CD14-positive monocyte (primary cell): ENCODE data around the gene SEPTIN5. TPM values are rescaled to one million over a fixed set of nuclear protein-coding genes. Genes with fewer than 3 reads are reported as not detected.

Experiments used
- DNase-seq, 3 donors: peaks; one replicate each; pipeline ENCODE4 v3.0.0-alpha.2; 2011 to 2022
- H2AFZ ChIP-seq: 2 replicates; pipeline ENCODE4 v1.6.0; 2012; ENCODE audit warnings: mild to moderate bottlenecking, low read depth, low read length, inconsistent platforms; ENCODE audit not compliant: insufficient read depth, poor library complexity, severe bottlenecking
- H3K27ac ChIP-seq, 2 donors: 1 replicate in 1 of 2; 2 replicates in 1 of 2; pipeline ENCODE4 v1.5.1; 2012 to 2013; ENCODE audit warnings: low read length in 2 of 2, control low read depth in 1 of 2, inconsistent platforms in 1 of 2, low read depth in 1 of 2, mild to moderate bottlenecking in 1 of 2
- H3K27me3 ChIP-seq, 2 donors: one replicate each; pipeline versions ENCODE4 v1.6.0 to v1.6.1; 2011 to 2013; ENCODE audit warnings: low read length in 2 of 2; ENCODE audit not compliant: control insufficient read depth in 2 of 2, insufficient read depth in 2 of 2
- H3K36me3 ChIP-seq, 2 donors: replicated peaks in 1 of 2; 1 replicate in 1 of 2; 2 replicates in 1 of 2; pipeline versions ENCODE4 v1.5.1 to v1.6.1; 2012 to 2013; ENCODE audit warnings: low read length in 2 of 2, control low read depth in 1 of 2, inconsistent platforms in 1 of 2, mild to moderate bottlenecking in 1 of 2; ENCODE audit not compliant: insufficient read depth in 2 of 2, control insufficient read depth in 1 of 2
- H3K4me1 ChIP-seq, 2 donors: 1 replicate in 1 of 2; 2 replicates in 1 of 2; pipeline versions ENCODE4 v1.5.1 to v1.6.1; 2012 to 2013; ENCODE audit warnings: low read length in 2 of 2, control low read depth in 1 of 2, inconsistent platforms in 1 of 2, mild to moderate bottlenecking in 1 of 2, moderate library complexity in 1 of 2; ENCODE audit not compliant: insufficient read depth in 2 of 2, control insufficient read depth in 1 of 2
- H3K4me2 ChIP-seq: replicated peaks from 2 replicates; pipeline ENCODE3; 2012; ENCODE audit warnings: low read length, moderate library complexity, mild to moderate bottlenecking; ENCODE audit not compliant: poor library complexity, severe bottlenecking; ENCODE audit errors: extremely low read depth
- H3K4me3 ChIP-seq, 3 experiments: fragments of 200-600 bp in 1 of 3; sonication (generic) in 1 of 3; replicated peaks in 1 of 3; 1 replicate in 2 of 3; 2 replicates in 1 of 3; pipeline ENCODE4 v1.5.1; 2011 to 2013; ENCODE audit warnings: low read length in 3 of 3, mild to moderate bottlenecking in 3 of 3, control low read depth in 2 of 3, low read depth in 2 of 3, inconsistent platforms in 1 of 3, moderate library complexity in 1 of 3
- H3K79me2 ChIP-seq: 2 replicates; pipeline ENCODE4 v1.6.0; 2012; ENCODE audit warnings: mild to moderate bottlenecking, control low read depth, inconsistent platforms, low read length, moderate library complexity; ENCODE audit not compliant: insufficient read depth
- H3K9ac ChIP-seq: 2 replicates; pipeline ENCODE4 v1.6.0; 2017; ENCODE audit warnings: low read length, mild to moderate bottlenecking; ENCODE audit not compliant: insufficient read depth, poor library complexity, severe bottlenecking
- H3K9me3 ChIP-seq, 2 donors: replicated peaks in 1 of 2; 1 replicate in 1 of 2; 2 replicates in 1 of 2; pipeline versions ENCODE4 v1.5.1 to v1.6.1; 2012 to 2013; ENCODE audit warnings: low read length in 2 of 2, control low read depth in 1 of 2; ENCODE audit not compliant: control insufficient read depth in 1 of 2, insufficient read depth in 1 of 2
- H4K20me1 ChIP-seq: 2 replicates; pipeline ENCODE4 v1.6.0; 2012; ENCODE audit warnings: mild to moderate bottlenecking, low read length, control low read depth, moderate library complexity; ENCODE audit not compliant: insufficient read depth
- H3K27ac Mint-ChIP-seq, 7 donors: one replicate each; pipeline ENCODE4 v1.8.0; 2020; ENCODE audit warnings: mild to moderate bottlenecking in 7 of 7, mixed read lengths in 7 of 7, moderate library complexity in 6 of 7, inconsistent platforms in 2 of 7
- H3K27me3 Mint-ChIP-seq, 3 donors: one replicate each; pipeline ENCODE4 v1.8.0; 2021 to 2022; ENCODE audit warnings: low read depth in 3 of 3, mild to moderate bottlenecking in 3 of 3, mixed read lengths in 3 of 3, moderate library complexity in 3 of 3, inconsistent platforms in 1 of 3
- H3K36me3 Mint-ChIP-seq, 2 donors: one replicate each; pipeline ENCODE4 v1.8.0; 2020; ENCODE audit warnings: mixed read lengths in 2 of 2, inconsistent platforms in 1 of 2, mild to moderate bottlenecking in 1 of 2
- H3K4me1 Mint-ChIP-seq: one replicate; pipeline ENCODE4 v1.8.0; 2020; ENCODE audit warnings: mild to moderate bottlenecking, mixed read lengths
- H3K4me3 Mint-ChIP-seq, 2 donors: one replicate each; pipeline ENCODE4 v1.8.0; 2020; ENCODE audit warnings: mild to moderate bottlenecking in 2 of 2, mixed read lengths in 2 of 2, moderate library complexity in 1 of 2
- H3K9me3 Mint-ChIP-seq, 7 donors: one replicate each; pipeline ENCODE4 v1.8.0; 2020 to 2022; ENCODE audit warnings: mixed read lengths in 7 of 7, mild to moderate bottlenecking in 6 of 7, moderate library complexity in 6 of 7, inconsistent platforms in 2 of 7
- CTCF ChIP-seq: fragments of 200-600 bp; IDR thresholded peaks from one replicate; pipeline ENCODE4 v1.8.0; 2022; ENCODE audit warnings: antibody characterized with exemption, mild to moderate bottlenecking
- WGBS: methylation state at CpG from one replicate; pipeline ENCODE4 v1.1.5; 2013; ENCODE audit warnings: missing lambda C conversion rate; ENCODE audit not compliant: insufficient coverage; 5-methylcytosine and 5-hydroxymethylcytosine counted together
- intact Hi-C, 2 donors: fragments of 100-400 bp; cut with micrococcal nuclease; formaldehyde crosslinking; loops; one replicate each; pipeline versions ENCODE4 v1.15.0 to v1.15.1; 2023
- polyA plus RNA-seq, 3 donors: library from polyadenylated mRNA; depleted of rRNA in 1 of 3; unstranded in 2 of 3; stranded (reverse) in 1 of 3; fragments of 300-500 nt in 2 of 3; fragments of >200 nt in 1 of 3; fragmentation: Illumina TruSeq in 2 of 3; gene quantifications; 1 replicate in 2 of 3; 2 replicates in 1 of 3; pipeline ENCODE4 v1.2.3, GENCODE V29; 2012 to 2021

SEPTIN5 gene
- polyA plus RNA-seq, 3 donors, result 0.50 to 0.64 TPM; not detected in 1

GRCh38 chr22:19703869-19704268 lies 10.4 kb upstream of the SEPTIN5 start:
- WGBS, result 46% methylated on average over 5 of the region's 9 CpGs
- no peak overlapping the region for H3K27ac Mint-ChIP-seq

GRCh38 chr22:19704355-19705015 lies 9.8 kb upstream of the SEPTIN5 start:
- no peak overlapping the region for H3K4me2 ChIP-seq
- 94% methylated on average over 11 of the region's 15 CpGs for WGBS

More at GRCh38 chr22:19703869-19704268, 10.4 kb upstream of the SEPTIN5 start:
- Mint-ChIP-seq H3K9me3 (peaks cover 0 to 2% (median 0%) of the 10 kb centered on the region in 7 donors), H3K36me3 (no peaks in the 10 kb centered on the region), H3K27me3 (no peaks in the 10 kb centered on the region), H3K4me1 (peaks cover 8% of the 10 kb centered on the region), H3K4me3 (no peak overlapping the region)
- intact Hi-C loops, result no loop called here
- Histone ChIP-seq H3K36me3 (no peaks in the 10 kb centered on the region), H3K27me3 (no peaks in the 10 kb centered on the region), H3K4me3 (no peak overlapping the region), H3K9ac (no peak overlapping the region), H2AFZ (no peak overlapping the region), H3K27ac (no peak overlapping the region), H3K9me3 (no peaks in the 10 kb centered on the region), H3K79me2 (no peaks in the 10 kb centered on the region), H4K20me1 (no peaks in the 10 kb centered on the region), H3K4me2 (no peak overlapping the region), H3K4me1 (peaks cover 0 to 7% of the 10 kb centered on the region in 2 donors)
- DNase-seq, result no peak
- TF ChIP-seq CTCF, result no peak

More at GRCh38 chr22:19704355-19705015, 9.8 kb upstream of the SEPTIN5 start:
- no peaks in the 10 kb centered on the region for H3K36me3 ChIP-seq
- peaks cover 0 to 7% of the 10 kb centered on the region in 2 donors for H3K4me1 ChIP-seq
- Mint-ChIP-seq H3K27ac (no peak overlapping the region), H3K9me3 (peaks cover 0 to 2% (median 0%) of the 10 kb centered on the region in 7 donors), H3K4me1 (peaks cover 8% of the 10 kb centered on the region), H3K4me3 (no peak overlapping the region), H3K27me3 (peaks cover 0 to 2% (median 0%) of the 10 kb centered on the region in 3 donors), H3K36me3 (no peaks in the 10 kb centered on the region)
- no peaks in the 10 kb centered on the region for H3K27me3 ChIP-seq
- no peak overlapping the region for H3K9ac ChIP-seq
- no peak overlapping the region for H3K27ac ChIP-seq
- no peak for TF ChIP-seq CTCF
- H2AFZ ChIP-seq, result no peak overlapping the region
- H3K79me2 ChIP-seq, result no peaks in the 10 kb centered on the region
- no peak overlapping the region for H3K4me3 ChIP-seq
- no peaks in the 10 kb centered on the region for H4K20me1 ChIP-seq
- no peak for DNase-seq
- intact Hi-C loops, result no loop called here
- H3K9me3 ChIP-seq, result no peaks in the 10 kb centered on the region
